Measurements from ENCODE around the gene B4GALT6. TPM values are rescaled to one million over a fixed set of nuclear protein-coding genes. Genes with fewer than 3 reads are reported as not detected.

The B4GALT6 gene
- total and polyA plus RNA-seq, 2 of the 8 experiments (the other 6 are each of a cell fraction or from before 2014, with no cell fraction given), result 6.3 to 41.5 TPM

DNA sequence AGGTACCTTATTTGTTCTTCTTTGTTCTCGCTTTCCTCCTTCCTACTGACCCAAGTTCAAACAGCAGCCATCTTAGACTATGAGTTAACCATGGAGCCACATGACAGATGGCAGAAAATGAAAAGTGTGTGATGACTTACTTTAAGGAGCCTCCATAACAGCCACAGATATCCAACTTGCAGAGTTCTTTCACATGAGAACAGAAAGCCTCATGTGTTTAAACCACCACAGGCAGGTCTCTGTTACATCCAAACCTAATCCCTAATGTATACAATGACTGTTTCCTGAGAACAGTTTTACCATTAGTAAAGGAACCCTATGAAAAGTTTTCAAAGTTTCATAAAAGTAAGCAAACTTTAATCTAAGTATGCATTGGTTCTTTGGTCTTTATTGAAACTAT, 20.3 kb downstream of the B4GALT6 start:
- H3K27me3 ChIP-seq (replicated peaks in 1 of 4; ENCODE audit: control insufficient read depth in 3 of 4, extremely low read depth in 1 of 4, insufficient read depth in 3 of 4, low read length in 3 of 4), result no peaks in the 10 kb centered on the region
- H2BK5ac ChIP-seq (ENCODE audit: low read depth, low read length), result no peak overlapping the region
- no peak overlapping the region for H3K4ac ChIP-seq (replicated peaks; ENCODE audit: insufficient read length, low read depth, low read length)
- H4K8ac ChIP-seq (ENCODE audit: extremely low read depth, insufficient read depth, low read length), result no peak overlapping the region
- no peak overlapping the region for H3K4me3 ChIP-seq (ENCODE audit: extremely low read depth in 1 of 4, insufficient read depth in 2 of 4, low read depth in 3 of 4, low read length in 4 of 4)
- no peak overlapping the region for H3K9ac ChIP-seq (replicated peaks in 1 of 4; ENCODE audit: extremely low read depth in 1 of 4, low read depth in 3 of 4, low read length in 3 of 4)
- no peak overlapping the region for H3K14ac ChIP-seq (ENCODE audit: insufficient read length)
- no peak overlapping the region for H4K5ac ChIP-seq (ENCODE audit: insufficient read length, low read depth, low read length)
- no peak overlapping the region for H3K23ac ChIP-seq (ENCODE audit: insufficient read length)
- no peak overlapping the region for H2BK20ac ChIP-seq (ENCODE audit: low read length)
- no peak overlapping the region for H3K18ac ChIP-seq (ENCODE audit: extremely low read depth, low read length)
- peaks cover 0 to 24% of the 10 kb centered on the region in 2 experiments; a peak in 2 of 4 replicates for H3K79me2 ChIP-seq (ENCODE audit: control insufficient read depth in 1 of 2, insufficient read depth in 2 of 2, low read length in 2 of 2)
- POLR2A ChIA-PET (ENCODE audit: partially characterized antibody), result no interaction called here
- no peak overlapping the region for H2BK15ac ChIP-seq (ENCODE audit: low read length)
- H3K27ac ChIP-seq (ENCODE audit: low read depth, low read length), result no peak overlapping the region
- WGBS, 2 experiments (ENCODE audit: extremely low coverage in 1 of 2, insufficient coverage in 1 of 2, insufficient read length in 1 of 2, insufficient replicate concordance in 2 of 2, low coverage in 1 of 2, low lambda C conversion rate in 2 of 2, missing lambda C conversion rate in 1 of 2), result 58% methylated on average over 1 of the region's 1 CpG; no CpG with 5 or more reads in 1 of the 2 experiments
- H3K9me3 ChIP-seq (ENCODE audit: insufficient read depth in 2 of 2, low read depth in 1 of 2, low read length in 1 of 2), result no peaks in the 10 kb centered on the region
- no peak overlapping the region for H2BK12ac ChIP-seq (ENCODE audit: low read depth, low read length)
- H4K91ac ChIP-seq (replicated peaks; ENCODE audit: insufficient read length, low read length), result no peak overlapping the region
- no peaks in the 10 kb centered on the region for H3K79me1 ChIP-seq (ENCODE audit: low read depth, low read length)
- no peaks in the 10 kb centered on the region; a peak in 2 of 8 replicates for H3K36me3 ChIP-seq (ENCODE audit: control insufficient read depth in 2 of 4, insufficient read depth in 4 of 4, low read length in 3 of 4)
- no peak overlapping the region for H3K56ac ChIP-seq (replicated peaks; ENCODE audit: insufficient read length, low read depth, low read length)
- CTCF ChIA-PET (ENCODE audit: partially characterized antibody), result interaction anchor here (1.5 kb wide), 1 partner anchor 110 kb away, joined by 3 read pairs; no protein-coding TSS in a partner anchor
- 0 out of 7 replicates have a peak, but pooled peaks cover 0 to 2% (median 0%) of the 10 kb centered on the region in 4 experiments for H3K4me1 ChIP-seq (replicated peaks in 1 of 4; ENCODE audit: control insufficient read depth in 3 of 4, insufficient read depth in 4 of 4, low read length in 3 of 4)
- H2AFZ ChIP-seq (ENCODE audit: low read length), result no peak overlapping the region
- no peaks in the 10 kb centered on the region for H4K20me1 ChIP-seq (replicated peaks in 1 of 2; ENCODE audit: control insufficient read depth in 1 of 2, insufficient read depth in 2 of 2, low read length in 2 of 2)
- H2BK120ac ChIP-seq (replicated peaks; ENCODE audit: low read depth, low read length), result no peak overlapping the region
- no peaks in the 10 kb centered on the region for H3K23me2 ChIP-seq (ENCODE audit: low read depth, low read length)
- no peak overlapping the region for H3K4me2 ChIP-seq (ENCODE audit: insufficient read depth in 1 of 2, low read depth in 2 of 2, low read length in 2 of 2)
- H2AK5ac ChIP-seq (ENCODE audit: low read depth, low read length), result no peak overlapping the region
- DNase-seq (ENCODE audit: low read depth in 1 of 2, low spot score in 2 of 2) (no peak), FAIRE-seq (no peak)
- TF ChIP-seq CEBPB (IDR thresholded peaks at IDR 0.05; ENCODE audit: low read depth, low read length) (no peak), ATF3 (IDR thresholded peaks at IDR 0.05; ENCODE audit: insufficient read depth, low read depth, low read length) (no peak), POLR2A (IDR thresholded peaks at IDR 0.05; ENCODE audit: control extremely low read depth in 1 of 2, low read depth in 2 of 2, low read length in 2 of 2) (no peak), TAF7 (optimal IDR thresholded peaks at IDR 0.05; ENCODE audit: borderline replicate concordance, low read depth, low read length) (no peak), RXRA (IDR thresholded peaks at IDR 0.05; ENCODE audit: insufficient read depth, low read depth, low read length) (no peak), TCF12 (IDR thresholded peaks at IDR 0.05; ENCODE audit: low read depth, low read length) (no peak), TAF1 (IDR thresholded peaks at IDR 0.05; ENCODE audit: low read depth, low read length) (no peak), GABPA (IDR thresholded peaks at IDR 0.05; ENCODE audit: borderline replicate concordance, insufficient read depth, low read length) (no peak), ASH2L (IDR thresholded peaks at IDR 0.05; ENCODE audit: low read length) (no peak), HDAC2 (IDR thresholded peaks at IDR 0.05; ENCODE audit: borderline replicate concordance in 1 of 2, low read depth in 2 of 2, low read length in 2 of 2) (no peak), E2F6 (IDR thresholded peaks at IDR 0.05) (no peak), EP300 (IDR thresholded peaks at IDR 0.05; ENCODE audit: borderline replicate concordance in 1 of 2, low read depth in 2 of 2, low read length in 2 of 2) (no peak)
- TF ChIP-seq, protein P1, sequence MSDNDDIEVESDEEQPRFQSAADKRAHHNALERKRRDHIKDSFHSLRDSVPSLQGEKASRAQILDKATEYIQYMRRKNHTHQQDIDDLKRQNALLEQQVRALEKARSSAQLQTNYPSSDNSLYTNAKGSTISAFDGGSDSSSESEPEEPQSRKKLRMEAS (IDR thresholded peaks at IDR 0.05), result no peak

Measured in H1 (cell line).